ENCODE measurements around the gene USP40. TPM values are rescaled to one million over a fixed set of nuclear protein-coding genes. Genes with fewer than 3 reads are reported as not detected.

The USP40 gene
- total RNA-seq, 1 experiment from 2014 or later = 34.9 TPM

DNA sequence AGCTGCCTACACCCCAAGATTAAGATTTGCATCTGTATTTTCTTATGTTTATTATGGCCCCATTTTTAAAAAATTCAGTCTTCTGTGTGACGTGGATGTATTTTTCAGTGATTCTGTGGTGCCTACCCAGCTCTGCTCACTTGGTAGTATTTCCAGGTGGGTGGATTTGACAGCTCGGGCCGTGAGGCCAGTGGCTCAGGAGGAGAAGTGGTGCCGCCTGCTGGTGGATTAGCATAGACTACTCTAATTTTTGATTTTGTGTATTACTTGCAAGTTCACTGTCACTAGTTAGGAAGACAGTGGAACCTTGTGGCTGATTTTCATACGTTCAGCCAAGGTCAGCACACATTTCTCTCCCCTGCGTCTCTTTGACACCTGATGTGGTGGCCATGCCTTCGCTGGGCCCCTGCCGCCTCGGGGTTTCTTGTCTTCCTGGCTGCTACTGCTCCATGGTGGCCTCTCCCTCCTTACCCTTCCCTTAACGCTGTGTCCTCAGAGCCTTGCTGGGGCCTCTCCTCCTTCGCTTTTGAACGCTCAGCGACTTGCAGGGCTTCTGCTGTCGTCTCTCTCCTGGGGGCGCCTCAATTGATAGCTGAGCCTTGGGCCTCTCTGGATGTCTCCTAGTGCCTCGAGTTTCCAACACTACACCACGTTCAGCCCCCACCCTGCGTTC lies 122.9 kb downstream of the USP40 start:
- H2AFZ ChIP-seq (ENCODE audit: low read depth, low read length, poor library complexity, severe bottlenecking) = no peak overlapping the region
- DNase-seq (ENCODE audit: low read depth, low spot score) (peak; percentile 53), ATAC-seq (peak; percentile 82)
- no peaks in the 10 kb centered on the region for H3K27me3 ChIP-seq (ENCODE audit: insufficient read depth, low read length)
- H3K36me3 ChIP-seq (ENCODE audit: control insufficient read depth in 1 of 2, insufficient read depth in 2 of 2, low read length in 2 of 2) = peaks cover 6 to 25% of the 10 kb centered on the region in 2 experiments; a peak in 3 of 4 replicates
- no TSS peak for BruUV-seq (replicated peaks)
- H3K4me2 ChIP-seq (ENCODE audit: low read length) = no peak overlapping the region
- H3K9ac ChIP-seq (ENCODE audit: low read length) = no peak overlapping the region
- no peaks in the 10 kb centered on the region for H3K9me3 ChIP-seq (ENCODE audit: control insufficient read depth in 1 of 2, insufficient read depth in 1 of 2, low read depth in 1 of 2, low read length in 2 of 2)
- H3K27ac ChIP-seq (ENCODE audit: low read depth, low read length) = no peak overlapping the region
- ChIA-PET CTCF (interaction anchor here (0.6 to 4.0 kb wide), 9 partner anchors 9 to 1674 kb away, joined by 3 to 73 read pairs (median 4); no protein-coding TSS in a partner anchor), RAD21 (ENCODE audit: low non-redundant PET in 1 of 2, low total read pairs in 2 of 2, uncharacterized antibody in 2 of 2, unreplicated experiment in 2 of 2) (interaction anchor here (0.6 to 1.2 kb wide), 4 partner anchors 24 to 39 kb away, joined by 3 to 5 read pairs (median 4); no protein-coding TSS in a partner anchor), POLR2A (no interaction called here)
- H3K9me2 ChIP-seq (ENCODE audit: insufficient read depth) = no peaks in the 10 kb centered on the region
- peak; percentile 95 for TF ChIP-seq RAD21 (IDR thresholded peaks at IDR 0.05; ENCODE audit: low read depth)
- TF ChIP-seq TCF7L2 (IDR thresholded peaks at IDR 0.05; ENCODE audit: borderline replicate concordance, extremely low read depth, insufficient read depth, insufficient read length) = no peak
- TF ChIP-seq, protein P1, sequence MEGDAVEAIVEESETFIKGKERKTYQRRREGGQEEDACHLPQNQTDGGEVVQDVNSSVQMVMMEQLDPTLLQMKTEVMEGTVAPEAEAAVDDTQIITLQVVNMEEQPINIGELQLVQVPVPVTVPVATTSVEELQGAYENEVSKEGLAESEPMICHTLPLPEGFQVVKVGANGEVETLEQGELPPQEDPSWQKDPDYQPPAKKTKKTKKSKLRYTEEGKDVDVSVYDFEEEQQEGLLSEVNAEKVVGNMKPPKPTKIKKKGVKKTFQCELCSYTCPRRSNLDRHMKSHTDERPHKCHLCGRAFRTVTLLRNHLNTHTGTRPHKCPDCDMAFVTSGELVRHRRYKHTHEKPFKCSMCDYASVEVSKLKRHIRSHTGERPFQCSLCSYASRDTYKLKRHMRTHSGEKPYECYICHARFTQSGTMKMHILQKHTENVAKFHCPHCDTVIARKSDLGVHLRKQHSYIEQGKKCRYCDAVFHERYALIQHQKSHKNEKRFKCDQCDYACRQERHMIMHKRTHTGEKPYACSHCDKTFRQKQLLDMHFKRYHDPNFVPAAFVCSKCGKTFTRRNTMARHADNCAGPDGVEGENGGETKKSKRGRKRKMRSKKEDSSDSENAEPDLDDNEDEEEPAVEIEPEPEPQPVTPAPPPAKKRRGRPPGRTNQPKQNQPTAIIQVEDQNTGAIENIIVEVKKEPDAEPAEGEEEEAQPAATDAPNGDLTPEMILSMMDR (IDR thresholded peaks at IDR 0.05 in 2 of 3, conservative IDR thresholded peaks at IDR 0.05 in 1 of 3; ENCODE audit: borderline replicate concordance in 1 of 3, insufficient read depth in 1 of 3, low read depth in 2 of 3, low read length in 2 of 3) = peak; percentile 70 to 90 (median 86)
- H3K4me3 ChIP-seq (replicated peaks in 1 of 2; ENCODE audit: low read depth in 1 of 2, low read length in 2 of 2) = no peak overlapping the region
- 0 out of 2 replicates have a peak, but pooled peaks cover 6% of the 10 kb centered on the region for H4K20me1 ChIP-seq (ENCODE audit: insufficient read depth)
- peaks cover 16% of the 10 kb centered on the region; the same call in 1 of the 2 replicates for H3K79me2 ChIP-seq (ENCODE audit: insufficient read depth, low read length)
- H3K4me1 ChIP-seq (ENCODE audit: control insufficient read depth in 1 of 2, insufficient read depth in 2 of 2, low read length in 2 of 2) = no peaks in the 10 kb centered on the region
- intact Hi-C loops (cut with micrococcal nuclease) = loop anchor here (1.0 to 10.0 kb wide), 4 partner anchors 39 to 839 kb away; no protein-coding TSS in a partner anchor

DNA sequence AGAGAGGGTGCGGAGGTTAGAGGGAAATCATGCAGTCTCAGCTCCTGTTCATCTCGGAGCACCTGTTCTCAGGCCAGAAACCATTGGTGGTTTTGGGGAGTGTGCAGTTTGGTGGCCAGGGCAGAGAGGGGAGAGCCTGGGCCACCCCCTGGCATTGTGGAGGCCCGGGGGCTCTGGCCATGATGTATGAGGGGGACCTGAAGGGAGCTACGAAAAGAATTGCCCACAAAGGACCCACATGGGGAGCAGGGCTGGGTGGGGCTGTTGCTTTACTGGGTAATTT lies 124.6 kb downstream of the USP40 start:
- Histone ChIP-seq H3K27me3 (ENCODE audit: insufficient read depth, low read length) (no peaks in the 10 kb centered on the region), H3K9me2 (ENCODE audit: insufficient read depth) (no peaks in the 10 kb centered on the region), H3K4me2 (ENCODE audit: low read length) (no peak overlapping the region), H2AFZ (ENCODE audit: low read depth, low read length, poor library complexity, severe bottlenecking) (no peak overlapping the region), H3K9ac (ENCODE audit: low read length) (no peak overlapping the region), H3K9me3 (ENCODE audit: control insufficient read depth in 1 of 2, insufficient read depth in 1 of 2, low read depth in 1 of 2, low read length in 2 of 2) (no peaks in the 10 kb centered on the region), H3K79me2 (ENCODE audit: insufficient read depth, low read length) (peaks cover 16% of the 10 kb centered on the region; the same call in 1 of the 2 replicates), H3K36me3 (ENCODE audit: control insufficient read depth in 1 of 2, insufficient read depth in 2 of 2, low read length in 2 of 2) (peaks cover 15 to 24% of the 10 kb centered on the region in 2 experiments; a peak in 3 of 4 replicates), H3K4me3 (replicated peaks in 1 of 2; ENCODE audit: low read depth in 1 of 2, low read length in 2 of 2) (no peak overlapping the region), H3K4me1 (ENCODE audit: control insufficient read depth in 1 of 2, insufficient read depth in 2 of 2, low read length in 2 of 2) (no peaks in the 10 kb centered on the region), H3K27ac (ENCODE audit: low read depth, low read length) (no peak overlapping the region), H4K20me1 (ENCODE audit: insufficient read depth) (0 out of 2 replicates have a peak, but pooled peaks cover 6% of the 10 kb centered on the region)
- no TSS peak for BruUV-seq (replicated peaks)
- ChIA-PET RAD21 (ENCODE audit: low non-redundant PET in 1 of 2, low total read pairs in 2 of 2, uncharacterized antibody in 2 of 2, unreplicated experiment in 2 of 2) (no interaction called here), CTCF (interaction anchor here (2.1 to 4.0 kb wide), 2 partner anchors 26 to 38 kb away, joined by 13 to 73 read pairs; no protein-coding TSS in a partner anchor), POLR2A (no interaction called here)
- ATAC-seq = no peak
- DNase-seq (ENCODE audit: low read depth, low spot score) = no peak
- intact Hi-C loops (cut with micrococcal nuclease) = loop anchor here (2.0 to 10.0 kb wide), 3 partner anchors 91 to 837 kb away; no protein-coding TSS in a partner anchor
- no peak for TF ChIP-seq FOSL1 (IDR thresholded peaks at IDR 0.05; ENCODE audit: low read depth)
- no peak for TF ChIP-seq SIN3A (IDR thresholded peaks at IDR 0.05; ENCODE audit: low read depth)
- no peak for TF ChIP-seq YY1 (IDR thresholded peaks at IDR 0.05; ENCODE audit: extremely low read depth, insufficient replicate concordance, low read depth, low read length)
- no peak for TF ChIP-seq EZH2phosphoT487 (IDR thresholded peaks at IDR 0.05; ENCODE audit: borderline replicate concordance)
- TF ChIP-seq, protein P2, sequence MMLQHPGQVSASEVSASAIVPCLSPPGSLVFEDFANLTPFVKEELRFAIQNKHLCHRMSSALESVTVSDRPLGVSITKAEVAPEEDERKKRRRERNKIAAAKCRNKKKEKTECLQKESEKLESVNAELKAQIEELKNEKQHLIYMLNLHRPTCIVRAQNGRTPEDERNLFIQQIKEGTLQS (IDR thresholded peaks at IDR 0.05) = no peak
- TF ChIP-seq, protein P3, sequence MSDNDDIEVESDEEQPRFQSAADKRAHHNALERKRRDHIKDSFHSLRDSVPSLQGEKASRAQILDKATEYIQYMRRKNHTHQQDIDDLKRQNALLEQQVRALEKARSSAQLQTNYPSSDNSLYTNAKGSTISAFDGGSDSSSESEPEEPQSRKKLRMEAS (IDR thresholded peaks at IDR 0.05) = no peak
- TF ChIP-seq, protein P4, sequence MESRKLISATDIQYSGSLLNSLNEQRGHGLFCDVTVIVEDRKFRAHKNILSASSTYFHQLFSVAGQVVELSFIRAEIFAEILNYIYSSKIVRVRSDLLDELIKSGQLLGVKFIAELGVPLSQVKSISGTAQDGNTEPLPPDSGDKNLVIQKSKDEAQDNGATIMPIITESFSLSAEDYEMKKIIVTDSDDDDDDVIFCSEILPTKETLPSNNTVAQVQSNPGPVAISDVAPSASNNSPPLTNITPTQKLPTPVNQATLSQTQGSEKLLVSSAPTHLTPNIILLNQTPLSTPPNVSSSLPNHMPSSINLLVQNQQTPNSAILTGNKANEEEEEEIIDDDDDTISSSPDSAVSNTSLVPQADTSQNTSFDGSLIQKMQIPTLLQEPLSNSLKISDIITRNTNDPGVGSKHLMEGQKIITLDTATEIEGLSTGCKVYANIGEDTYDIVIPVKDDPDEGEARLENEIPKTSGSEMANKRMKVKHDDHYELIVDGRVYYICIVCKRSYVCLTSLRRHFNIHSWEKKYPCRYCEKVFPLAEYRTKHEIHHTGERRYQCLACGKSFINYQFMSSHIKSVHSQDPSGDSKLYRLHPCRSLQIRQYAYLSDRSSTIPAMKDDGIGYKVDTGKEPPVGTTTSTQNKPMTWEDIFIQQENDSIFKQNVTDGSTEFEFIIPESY (IDR thresholded peaks at IDR 0.05; ENCODE audit: extremely low read depth, insufficient replicate concordance, low read length) = no peak
- no peak for TF ChIP-seq RAD21 (IDR thresholded peaks at IDR 0.05; ENCODE audit: low read depth)

All from HCT116 (cell line).